T-helper 17 cell (primary cell): ENCODE results near the gene KDM2B. TPM values are rescaled to one million over a fixed set of nuclear protein-coding genes. Genes with fewer than 3 reads are reported as not detected.

Experiments
- ATAC-seq: fragments of 150-1000 bp; cut with Tn5 transposase; 2 replicates; pipeline ENCODE4 v1.10.0; 2021; ENCODE audit warnings: mild to moderate bottlenecking, moderate library complexity
- DNase-seq, 3 donors: peaks; one replicate each; pipeline versions ENCODE4 v3.0.0 to v3.0.0-alpha.2; 2020 to 2021
- H3K9me3 ChIP-seq: one replicate; pipeline ENCODE4 v1.7.0; 2013; ENCODE audit warnings: low read length, mild to moderate bottlenecking; ENCODE audit not compliant: control insufficient read depth, poor library complexity, severe bottlenecking
- H3K27ac Mint-ChIP-seq: one replicate; pipeline ENCODE4 v1.8.0; 2022; ENCODE audit warnings: mild to moderate bottlenecking, moderate library complexity, mixed read lengths
- H3K27me3 Mint-ChIP-seq: one replicate; pipeline ENCODE4 v1.8.0; 2022; ENCODE audit warnings: mixed read lengths
- H3K36me3 Mint-ChIP-seq: one replicate; pipeline ENCODE4 v1.8.0; 2022; ENCODE audit warnings: low read depth, mixed read lengths
- H3K4me1 Mint-ChIP-seq: one replicate; pipeline ENCODE4 v1.8.0; 2022; ENCODE audit warnings: mild to moderate bottlenecking, mixed read lengths
- H3K4me3 Mint-ChIP-seq: one replicate; pipeline ENCODE4 v1.8.0; 2022; ENCODE audit warnings: mild to moderate bottlenecking, moderate library complexity, mixed read lengths
- total RNA-seq, 4 donors: library from RNA in 2 of 4; stranded (reverse) in 2 of 4; gene quantifications; one replicate each; pipeline ENCODE4 v1.2.3 and lab custom pipeline; 2022 to 2026

The KDM2B gene
- total RNA-seq, 2 donors from 2014 or later, result 87.6 to 94.0 TPM

DNA sequence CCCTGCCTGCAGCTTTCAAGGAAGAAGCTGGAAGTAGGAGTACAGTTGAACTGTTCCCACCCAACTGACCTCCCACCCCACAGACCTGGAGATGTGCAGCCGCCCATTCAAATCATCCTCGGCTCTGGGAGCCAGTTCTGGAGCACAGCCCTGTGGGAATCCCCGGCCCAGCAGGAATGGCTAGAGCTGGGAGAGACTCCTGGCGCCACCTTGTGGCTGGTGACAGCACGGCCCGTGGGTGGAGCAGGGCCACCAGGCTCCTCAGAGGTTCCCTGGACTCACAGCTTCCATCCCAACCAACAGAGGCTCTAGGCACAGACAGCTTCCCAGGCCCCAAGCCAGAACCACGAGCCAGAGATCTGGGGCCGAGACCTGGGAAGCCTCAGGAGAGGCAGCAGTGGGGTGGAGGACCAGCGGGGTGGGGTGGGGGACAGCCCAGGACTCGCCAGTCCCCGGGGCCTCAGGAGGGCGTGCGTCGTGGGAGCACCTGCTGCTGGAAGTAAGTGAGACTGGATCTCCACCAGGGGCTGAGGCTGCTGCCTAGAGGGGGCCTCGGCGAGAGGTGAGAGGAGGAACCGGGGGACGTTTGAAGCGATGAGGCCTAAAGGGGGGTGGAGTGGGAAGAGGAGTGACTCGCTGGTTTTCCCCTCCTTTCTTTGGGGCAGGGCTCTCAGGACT lies 137.5 kb downstream of the KDM2B start:
- Mint-ChIP-seq H3K36me3 (peaks cover 5% of the 10 kb centered on the region), H3K27me3 (no peaks in the 10 kb centered on the region), H3K4me3 (no peak overlapping the region), H3K4me1 (peaks cover 5% of the 10 kb centered on the region), H3K27ac (no peak overlapping the region)
- ATAC-seq, result peak; percentile 88
- no peaks in the 10 kb centered on the region for H3K9me3 ChIP-seq
- DNase-seq, result peak; percentile 40 to 69 (median 55)

DNA sequence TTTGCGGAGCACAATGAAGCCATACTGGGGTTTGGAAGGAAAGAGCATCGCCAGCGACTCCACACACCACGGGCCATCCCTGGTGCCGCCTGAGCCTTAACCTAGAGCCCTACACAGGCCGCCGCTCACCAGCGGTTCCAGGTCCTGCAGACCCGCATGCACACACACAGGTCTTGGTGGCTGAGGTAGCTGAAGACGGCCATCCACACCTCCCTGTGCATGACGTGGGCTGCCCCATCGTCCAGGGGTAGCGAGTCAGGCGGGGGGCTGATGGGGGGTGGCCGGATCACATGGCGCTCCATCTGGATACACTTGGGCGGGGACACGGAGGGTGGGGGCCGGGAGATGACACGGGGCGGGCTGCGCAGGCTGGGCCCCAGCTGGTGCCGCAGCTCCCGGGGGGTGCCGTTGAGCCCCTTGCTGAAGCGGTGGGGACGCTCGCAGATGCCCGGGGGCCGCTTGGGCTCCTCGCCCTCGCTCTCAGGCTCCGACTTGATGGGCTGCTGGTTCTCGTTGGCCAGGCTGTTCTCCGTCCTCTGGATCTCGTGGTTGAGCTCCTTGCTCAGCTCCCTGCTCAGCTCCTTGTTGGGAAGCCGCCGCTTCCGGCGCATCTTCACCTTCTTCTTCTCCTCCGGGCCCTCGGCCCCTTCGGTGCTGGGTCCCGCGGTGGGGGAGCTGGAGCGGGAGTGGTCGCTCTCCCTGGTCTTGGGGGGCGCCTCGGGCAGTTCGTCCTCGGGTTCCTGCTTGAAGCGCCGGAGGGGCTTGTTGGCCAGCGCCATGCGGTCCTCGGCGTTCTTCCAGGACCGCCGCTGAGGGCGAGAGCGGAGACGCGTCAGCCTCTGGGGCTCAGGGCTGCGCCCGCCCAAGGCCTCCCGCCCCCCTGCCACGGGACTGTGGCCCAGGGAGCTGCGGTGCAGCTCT lies 138.5 kb downstream of the KDM2B start:
- peak overlapping the region; percentile 12 for H3K4me3 Mint-ChIP-seq
- H3K36me3 Mint-ChIP-seq, result peaks cover 5% of the 10 kb centered on the region
- H3K27me3 Mint-ChIP-seq, result no peaks in the 10 kb centered on the region
- no peaks in the 10 kb centered on the region for H3K9me3 ChIP-seq
- peaks cover 5% of the 10 kb centered on the region for H3K4me1 Mint-ChIP-seq
- no peak overlapping the region for H3K27ac Mint-ChIP-seq
- DNase-seq (no peak), ATAC-seq (no peak)

DNA sequence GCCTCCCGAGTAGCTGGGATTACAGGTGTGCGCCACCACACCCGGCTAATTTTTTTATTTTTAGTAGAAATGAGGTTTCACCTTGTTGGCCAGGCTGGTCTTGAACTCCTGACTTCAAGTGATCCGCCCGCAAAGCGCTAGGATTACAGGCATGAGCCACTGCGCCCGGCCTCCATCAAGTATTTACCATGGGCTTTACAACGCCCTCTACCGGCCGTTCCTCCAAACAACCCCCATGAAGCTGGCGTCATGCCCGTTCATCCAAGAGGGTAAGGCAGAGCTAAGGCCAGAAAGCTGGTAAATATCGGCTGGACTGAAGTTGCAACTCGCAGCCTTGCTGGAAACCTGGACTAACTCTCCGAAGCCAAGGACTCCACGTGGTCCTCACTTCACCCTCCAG lies 139.3 kb downstream of the KDM2B start:
- peaks cover 8% of the 10 kb centered on the region for H3K36me3 Mint-ChIP-seq
- H3K27ac Mint-ChIP-seq, result no peak overlapping the region
- H3K4me3 Mint-ChIP-seq, result peak overlapping the region; percentile 12
- no peak for DNase-seq
- H3K4me1 Mint-ChIP-seq, result peaks cover 5% of the 10 kb centered on the region
- ATAC-seq, result no peak
- no peaks in the 10 kb centered on the region for H3K27me3 Mint-ChIP-seq
- no peaks in the 10 kb centered on the region for H3K9me3 ChIP-seq

DNA sequence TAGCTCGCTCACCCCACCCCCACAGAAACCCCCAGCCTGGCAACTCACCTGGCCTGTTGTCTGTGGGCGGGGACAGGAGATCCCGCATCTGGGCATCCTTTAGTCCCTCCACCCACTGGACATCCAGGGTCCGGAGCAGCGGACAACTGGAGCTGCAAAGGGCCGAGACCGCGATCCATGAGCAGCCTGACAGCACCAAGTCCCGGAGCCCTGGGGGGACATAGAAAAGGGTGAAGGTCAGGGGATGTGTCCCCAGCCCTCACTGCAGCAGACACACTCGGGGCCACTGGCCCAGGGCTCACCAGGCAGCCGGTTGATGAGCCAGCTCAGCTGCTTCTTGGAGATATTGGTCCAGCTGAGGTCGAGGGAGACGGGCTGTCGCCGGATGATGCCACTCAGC lies 140.1 kb downstream of the KDM2B start:
- no peaks in the 10 kb centered on the region for H3K27me3 Mint-ChIP-seq
- ATAC-seq, result no peak
- H3K9me3 ChIP-seq, result no peaks in the 10 kb centered on the region
- no peak for DNase-seq
- no peak overlapping the region for H3K27ac Mint-ChIP-seq
- H3K4me1 Mint-ChIP-seq, result peaks cover 5% of the 10 kb centered on the region
- peaks cover 8% of the 10 kb centered on the region for H3K36me3 Mint-ChIP-seq
- H3K4me3 Mint-ChIP-seq, result no peak overlapping the region

DNA sequence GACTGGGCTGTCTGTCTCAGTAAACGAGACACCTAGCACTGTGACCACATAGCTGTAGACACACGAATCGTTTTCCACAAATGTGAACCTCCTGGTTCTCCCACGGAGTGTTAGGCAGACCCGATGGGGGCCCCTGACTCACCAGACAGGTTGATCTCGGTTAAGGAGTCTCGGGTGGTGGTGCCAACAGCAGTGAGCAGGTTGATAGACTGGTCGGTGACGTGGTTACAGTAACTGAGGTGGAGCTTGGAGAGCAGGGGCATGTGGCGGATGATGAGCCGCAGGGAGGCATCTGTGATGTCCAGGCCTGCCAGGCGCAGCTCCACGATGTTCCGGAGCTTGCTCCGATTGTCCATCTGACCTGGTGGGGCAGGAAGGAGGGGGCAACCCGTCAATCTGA lies 141.1 kb downstream of the KDM2B start:
- ATAC-seq (no peak), DNase-seq (no peak)
- no peaks in the 10 kb centered on the region for H3K9me3 ChIP-seq
- Mint-ChIP-seq H3K4me1 (peaks cover 3% of the 10 kb centered on the region), H3K36me3 (peaks cover 8% of the 10 kb centered on the region), H3K4me3 (no peak overlapping the region), H3K27ac (no peak overlapping the region), H3K27me3 (no peaks in the 10 kb centered on the region)

DNA sequence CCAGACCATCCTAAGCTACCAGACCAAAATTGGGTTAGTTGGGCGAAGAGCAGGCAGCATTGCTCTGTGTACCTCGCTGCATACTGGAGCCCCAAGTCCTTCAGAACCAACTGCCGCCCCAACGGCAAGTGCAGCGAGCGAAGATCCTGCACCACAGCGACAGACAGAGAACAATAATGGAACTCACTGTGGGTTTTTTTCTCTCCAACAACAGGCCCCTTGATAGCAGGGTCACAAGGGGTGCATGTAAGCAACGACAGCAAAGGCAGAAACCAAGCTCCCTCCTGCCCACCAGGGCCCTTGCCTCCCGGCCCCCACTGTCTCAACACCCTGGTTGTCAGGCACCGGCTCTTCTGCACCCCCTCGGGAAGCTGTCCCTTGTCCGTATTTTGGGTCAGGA lies 141.9 kb downstream of the KDM2B start:
- no peaks in the 10 kb centered on the region for H3K9me3 ChIP-seq
- H3K27ac Mint-ChIP-seq, result no peak overlapping the region
- peaks cover 3% of the 10 kb centered on the region for H3K4me1 Mint-ChIP-seq
- no peaks in the 10 kb centered on the region for H3K27me3 Mint-ChIP-seq
- ATAC-seq, result no peak
- H3K36me3 Mint-ChIP-seq, result peaks cover 8% of the 10 kb centered on the region
- DNase-seq, result no peak
- no peak overlapping the region for H3K4me3 Mint-ChIP-seq

DNA sequence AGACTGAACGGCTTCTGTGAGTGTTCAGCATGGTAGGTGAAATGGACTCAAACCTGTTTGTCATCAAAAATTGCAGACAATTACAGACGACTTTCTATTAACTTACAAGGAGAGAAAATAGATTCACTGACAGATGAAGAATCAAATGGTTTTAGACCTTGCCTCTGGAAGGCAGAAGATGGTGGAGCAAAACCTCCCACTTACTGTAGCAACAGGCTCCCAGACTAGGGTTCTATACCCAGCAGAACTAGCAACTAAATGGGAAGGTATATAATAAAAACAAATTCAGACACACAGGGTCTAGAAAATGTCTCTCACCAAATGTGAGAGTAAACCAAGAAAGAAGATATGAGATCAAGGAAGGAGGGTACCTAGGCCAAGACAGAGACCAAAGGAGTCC lies 144.1 kb downstream of the KDM2B start:
- H3K36me3 Mint-ChIP-seq, result peaks cover 8% of the 10 kb centered on the region
- no peak overlapping the region for H3K27ac Mint-ChIP-seq
- H3K4me1 Mint-ChIP-seq, result no peaks in the 10 kb centered on the region

DNA sequence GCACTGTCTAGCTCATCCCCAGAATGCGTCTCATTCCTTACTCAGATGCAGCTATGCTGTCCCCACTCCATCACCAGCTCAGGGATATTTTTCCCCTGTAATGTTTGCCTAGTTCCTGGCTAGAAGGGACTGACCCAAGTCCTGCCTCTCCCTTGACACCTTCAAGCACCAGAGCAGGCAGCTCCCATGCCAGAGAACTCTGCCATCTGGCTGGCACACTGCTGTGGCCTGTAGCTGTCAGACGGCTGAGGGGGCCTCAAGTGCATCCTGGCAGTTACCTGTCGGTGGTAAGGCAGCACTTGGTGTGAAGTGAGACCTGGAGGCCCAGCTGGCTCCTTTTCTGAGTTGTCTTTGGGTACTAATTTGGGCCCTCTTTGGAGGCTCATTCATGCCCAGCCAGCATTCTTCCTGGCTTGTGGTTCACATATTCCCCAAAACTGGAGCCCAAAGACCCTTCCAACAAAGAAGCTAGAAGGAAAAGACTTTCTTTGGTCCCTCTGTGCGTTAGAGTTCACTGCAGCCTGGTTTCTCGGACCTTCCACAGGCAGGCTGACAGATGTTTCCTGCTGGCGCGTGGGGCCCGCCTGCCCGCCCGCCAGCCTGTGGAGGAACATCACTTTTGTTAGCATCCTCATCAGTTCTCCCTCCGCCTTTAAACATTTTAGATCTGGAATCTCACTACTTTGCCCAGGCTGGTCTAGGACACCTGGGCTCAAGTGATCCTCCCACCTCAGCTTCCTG lies 147.9 kb downstream of the KDM2B start:
- H3K4me3 Mint-ChIP-seq, result no peak overlapping the region
- ATAC-seq (no peak), DNase-seq (no peak)
- no peaks in the 10 kb centered on the region for H3K4me1 Mint-ChIP-seq
- peak overlapping the region; percentile 56 for H3K27ac Mint-ChIP-seq
- peaks cover 5% of the 10 kb centered on the region for H3K36me3 Mint-ChIP-seq
- no peaks in the 10 kb centered on the region for H3K27me3 Mint-ChIP-seq
- no peaks in the 10 kb centered on the region for H3K9me3 ChIP-seq

More for the DNA sequence above, 144.1 kb downstream of the KDM2B start:
- Mint-ChIP-seq H3K27me3 (no peaks in the 10 kb centered on the region), H3K4me3 (no peak overlapping the region)
- DNase-seq (no peak), ATAC-seq (no peak)
- no peaks in the 10 kb centered on the region for H3K9me3 ChIP-seq

DNA sequence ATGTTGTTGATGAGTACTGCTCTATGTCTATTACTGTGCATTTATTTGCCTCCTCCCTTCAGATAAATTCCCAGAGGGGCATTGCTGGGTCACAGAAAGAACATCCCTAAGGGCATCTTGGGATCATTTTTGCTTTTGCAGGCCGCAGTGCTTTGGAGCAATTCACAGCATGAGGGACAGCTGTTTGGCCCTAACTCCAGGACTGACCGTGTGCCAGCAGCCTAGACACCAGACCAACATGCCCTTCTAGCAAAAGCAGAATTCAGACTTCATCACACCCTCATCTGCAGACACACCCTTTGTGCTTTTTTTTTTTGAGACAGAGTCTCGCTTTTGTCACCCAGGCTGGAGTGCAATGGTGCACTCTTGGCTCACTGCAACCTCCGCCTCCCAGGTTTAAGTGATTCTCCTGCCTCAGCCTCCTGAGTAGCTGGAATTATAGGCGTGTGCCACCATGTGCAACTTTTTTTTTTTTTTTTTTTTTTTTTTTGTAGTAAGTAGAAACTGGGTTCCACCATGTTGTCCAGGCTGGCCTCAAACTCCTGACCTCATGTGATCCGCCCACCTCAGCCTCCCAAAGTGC lies 149.9 kb downstream of the KDM2B start:
- H3K9me3 ChIP-seq, result no peaks in the 10 kb centered on the region
- Mint-ChIP-seq H3K27ac (no peak overlapping the region), H3K4me3 (no peak overlapping the region), H3K36me3 (peaks cover 2% of the 10 kb centered on the region), H3K4me1 (no peaks in the 10 kb centered on the region), H3K27me3 (no peaks in the 10 kb centered on the region)
- ATAC-seq (no peak), DNase-seq (no peak)

DNA sequence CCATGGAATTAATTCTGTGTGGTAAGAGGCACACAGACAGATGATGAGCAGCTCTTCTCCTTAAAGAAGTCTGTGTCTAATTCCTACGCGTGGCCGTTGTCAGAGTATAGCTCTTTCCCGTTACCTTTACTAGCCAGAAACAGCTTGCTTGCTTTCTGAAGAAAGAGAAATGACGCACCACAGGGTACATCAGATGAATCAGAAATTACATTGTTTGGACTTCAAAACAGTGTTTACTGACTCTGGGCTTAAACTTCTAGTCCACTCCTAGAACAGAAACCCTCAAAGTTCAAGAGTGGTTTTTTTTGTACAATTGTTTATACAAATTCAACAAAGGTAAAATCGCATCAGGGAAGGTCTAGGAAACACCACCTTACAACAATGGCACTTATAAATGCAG lies 151.9 kb downstream of the KDM2B start:
- no peak overlapping the region for H3K4me3 Mint-ChIP-seq
- no peaks in the 10 kb centered on the region for H3K4me1 Mint-ChIP-seq
- no peaks in the 10 kb centered on the region for H3K9me3 ChIP-seq
- no peak for DNase-seq
- no peaks in the 10 kb centered on the region for H3K27me3 Mint-ChIP-seq
- ATAC-seq, result no peak
- peaks cover 2% of the 10 kb centered on the region for H3K36me3 Mint-ChIP-seq
- peak overlapping the region; percentile 37 for H3K27ac Mint-ChIP-seq

DNA sequence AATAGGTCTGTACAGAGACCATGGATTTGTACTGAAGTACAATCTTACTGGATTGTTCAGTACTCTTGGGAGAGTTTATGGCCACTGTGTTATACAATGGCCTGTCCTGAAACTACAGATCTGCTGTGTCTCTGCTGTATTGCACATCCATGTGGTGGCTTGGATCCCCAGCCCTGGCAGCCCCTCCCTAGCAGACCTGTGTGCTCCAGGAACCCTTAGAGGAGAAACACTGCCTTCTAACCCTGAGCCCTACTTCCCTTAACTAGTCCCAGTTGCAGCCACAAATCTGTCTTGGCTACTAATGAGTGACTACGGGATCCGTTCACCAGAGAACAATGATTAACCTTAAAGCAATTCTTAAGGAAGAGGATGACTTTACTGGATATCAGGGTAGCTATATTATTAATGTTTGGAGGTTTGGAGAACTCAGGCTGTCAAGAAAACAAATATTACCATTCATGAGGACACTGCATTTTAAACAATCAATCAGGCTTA lies 153.2 kb downstream of the KDM2B start:
- H3K9me3 ChIP-seq, result no peaks in the 10 kb centered on the region
- ATAC-seq (no peak), DNase-seq (no peak)
- peaks cover 2% of the 10 kb centered on the region for H3K36me3 Mint-ChIP-seq
- no peaks in the 10 kb centered on the region for H3K4me1 Mint-ChIP-seq
- no peak overlapping the region for H3K27ac Mint-ChIP-seq
- H3K27me3 Mint-ChIP-seq, result no peaks in the 10 kb centered on the region
- H3K4me3 Mint-ChIP-seq, result no peak overlapping the region

DNA sequence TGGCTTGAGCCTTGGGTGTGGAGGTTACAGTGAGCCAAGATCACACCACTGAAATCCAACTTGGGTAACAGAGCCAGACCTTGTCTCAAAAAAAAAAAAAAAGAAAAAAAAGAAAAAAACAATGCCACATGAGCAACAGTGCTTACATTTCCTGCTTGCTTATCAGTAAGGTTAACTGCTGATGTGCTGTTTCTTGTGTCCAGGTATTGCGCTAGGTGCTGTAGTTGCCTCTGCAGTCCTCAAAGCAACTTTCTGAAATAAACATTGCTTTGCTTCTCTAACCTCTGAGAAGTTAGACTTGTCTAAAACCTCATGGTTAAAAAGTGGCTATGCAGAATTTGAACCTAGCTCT lies 156.2 kb downstream of the KDM2B start:
- DNase-seq, result no peak
- no peak for ATAC-seq
- H3K27me3 Mint-ChIP-seq, result no peaks in the 10 kb centered on the region
- H3K36me3 Mint-ChIP-seq, result peaks cover 12% of the 10 kb centered on the region
- no peak overlapping the region for H3K4me3 Mint-ChIP-seq
- H3K27ac Mint-ChIP-seq, result no peak overlapping the region
- no peaks in the 10 kb centered on the region for H3K9me3 ChIP-seq
- peaks cover 2% of the 10 kb centered on the region for H3K4me1 Mint-ChIP-seq
